Keratinocyte (primary cell): Measurements from ENCODE around the gene CAPN11. TPM values are rescaled to one million over a fixed set of nuclear protein-coding genes. Genes with fewer than 3 reads are reported as not detected.

ENCODE experiments used
- DNase-seq: peaks from one replicate; pipeline ENCODE4 v3.0.0-alpha.2; 2011; ENCODE audit warnings: low read depth, missing footprints, low spot score
- FAIRE-seq: peaks from 2 replicates; lab custom pipeline; 2011; peaks lifted over from hg19 to GRCh38; lab: Jason Lieb, UNC
- H2AFZ ChIP-seq: 2 replicates; pipeline ENCODE4 v1.6.0; 2012; ENCODE audit warnings: low read length, control low read depth, inconsistent platforms; ENCODE audit not compliant: control insufficient read depth
- H3K27ac ChIP-seq: 2 replicates; pipeline ENCODE4 v1.5.1; 2011; ENCODE audit warnings: low read length; ENCODE audit not compliant: control insufficient read depth, insufficient read depth
- H3K27me3 ChIP-seq: 3 replicates; pipeline ENCODE4 v1.6.0; 2011; ENCODE audit warnings: low read length; ENCODE audit not compliant: control insufficient read depth, insufficient read depth; ENCODE audit errors: extremely low read depth
- H3K36me3 ChIP-seq, 2 experiments: 2 replicates in 1 of 2; 3 replicates in 1 of 2; pipeline ENCODE4 v1.5.1; 2011; ENCODE audit warnings: low read length in 2 of 2, mild to moderate bottlenecking in 1 of 2; ENCODE audit not compliant: control insufficient read depth in 2 of 2, insufficient read depth in 2 of 2; ENCODE audit errors: extremely low read depth in 1 of 2
- H3K4me1 ChIP-seq: 3 replicates; pipeline ENCODE4 v1.5.1; 2011; ENCODE audit warnings: low read length; ENCODE audit not compliant: control insufficient read depth, insufficient read depth; ENCODE audit errors: extremely low read depth
- H3K4me2 ChIP-seq: 3 replicates; pipeline ENCODE4 v1.6.0; 2011; ENCODE audit warnings: low read depth, low read length; ENCODE audit not compliant: control insufficient read depth, insufficient read depth; ENCODE audit errors: extremely low read depth
- H3K4me3 ChIP-seq, 3 experiments: fragments of 200-600 bp in 1 of 3; sonication (generic) in 1 of 3; 2 replicates in 2 of 3; 3 replicates in 1 of 3; pipeline ENCODE4 v1.5.1; 2011 to 2016; ENCODE audit warnings: low read length in 3 of 3, mild to moderate bottlenecking in 3 of 3, control low read depth in 2 of 3, inconsistent platforms in 1 of 3, low read depth in 1 of 3, mixed read lengths in 1 of 3, mixed run types in 1 of 3, moderate library complexity in 1 of 3; ENCODE audit not compliant: control insufficient read depth in 2 of 3, insufficient read depth in 2 of 3; ENCODE audit errors: extremely low read depth in 1 of 3
- H3K79me2 ChIP-seq: 2 replicates; pipeline ENCODE4 v1.6.0; 2012; ENCODE audit warnings: low read length; ENCODE audit not compliant: control insufficient read depth, insufficient read depth
- H3K9ac ChIP-seq: 3 replicates; pipeline ENCODE4 v1.6.0; 2011; ENCODE audit warnings: low read length; ENCODE audit not compliant: control insufficient read depth, insufficient read depth; ENCODE audit errors: extremely low read depth
- H3K9me1 ChIP-seq: 3 replicates; pipeline ENCODE4 v1.6.0; 2011; ENCODE audit warnings: low read length; ENCODE audit not compliant: control insufficient read depth, insufficient read depth; ENCODE audit errors: extremely low read depth
- H3K9me3 ChIP-seq: 2 replicates; pipeline ENCODE4 v1.5.1; 2012; ENCODE audit warnings: low read depth, low read length; ENCODE audit not compliant: control insufficient read depth
- H4K20me1 ChIP-seq: 3 replicates; pipeline ENCODE4 v1.6.0; 2011; ENCODE audit warnings: low read length; ENCODE audit not compliant: control insufficient read depth, insufficient read depth; ENCODE audit errors: extremely low read depth
- CTCF ChIP-seq, 3 experiments: IDR thresholded peaks in 1 of 3; conservative IDR thresholded peaks in 1 of 3; optimal IDR thresholded peaks in 1 of 3; 2 replicates in 2 of 3; 3 replicates in 1 of 3; pipeline versions ENCODE3 to v1.5.1; 2011; ENCODE audit warnings: low read length in 3 of 3, mild to moderate bottlenecking in 3 of 3, moderate library complexity in 2 of 3, control low read depth in 1 of 3, inconsistent platforms in 1 of 3; ENCODE audit not compliant: insufficient read depth in 2 of 3; ENCODE audit errors: extremely low read depth in 1 of 3
- EZH2 ChIP-seq: IDR thresholded peaks from one replicate; pipeline ENCODE4 v1.6.1; 2012; ENCODE audit warnings: inconsistent platforms, mild to moderate bottlenecking, low read length, moderate library complexity
- dilution Hi-C: fragments of 300-500 bp; cut with MboI; formaldehyde crosslinking; loops from one replicate; pipeline ENCODE4 v1.7.0; 2020; ENCODE audit warnings: low sequenced_read_pairs; ENCODE audit not compliant: extremely low pct_ligation_motif_present
- polyA plus RNA-seq, 5 experiments: library from polyadenylated mRNA; depleted of rRNA in 3 of 5; stranded (reverse) in 3 of 5; stranded (forward) in 1 of 5; unstranded in 1 of 5; fragments of >200 nt; gene quantifications; 1 replicate in 1 of 5; 2 replicates in 3 of 5; 3 replicates in 1 of 5; pipeline versions ENCODE4 v1.2.1 to v1.2.3, GENCODE V29; 2011 to 2012; ENCODE audit warnings: missing spikeins in 2 of 5, low read depth in 1 of 5, low replicate concordance in 1 of 5

CAPN11 gene
- polyA plus RNA-seq, 1 donor (not counting 4 experiments of a cell fraction or from before 2014, with no cell fraction given) = not detected

- dilution Hi-C loops = no loop called here
- FAIRE-seq = no peak
- H4K20me1 ChIP-seq = no peaks in the 10 kb centered on the region
- DNase-seq = no peak
- H3K27me3 ChIP-seq = no peaks in the 10 kb centered on the region
- peaks cover 40 to 48% of the 10 kb centered on the region in 2 experiments for H3K36me3 ChIP-seq
- H3K27ac ChIP-seq = no peak overlapping the region
- H3K4me2 ChIP-seq = no peak overlapping the region
- peaks cover 27% of the 10 kb centered on the region for H3K4me1 ChIP-seq
- peaks cover 2% of the 10 kb centered on the region for H3K9me1 ChIP-seq
- no peak overlapping the region for H3K4me3 ChIP-seq
- peaks cover 69% of the 10 kb centered on the region for H3K79me2 ChIP-seq
- no peak overlapping the region for H2AFZ ChIP-seq
- no peak for TF ChIP-seq EZH2
- no peak for TF ChIP-seq CTCF (optimal IDR thresholded peaks at IDR 0.05 in 1 of 3, IDR thresholded peaks at IDR 0.05 in 1 of 3, conservative IDR thresholded peaks at IDR 0.05 in 1 of 3; ENCODE audit: extremely low read depth in 1 of 3, insufficient read depth in 2 of 3, low read length in 3 of 3)
- H3K9ac ChIP-seq = no peak overlapping the region
- no peaks in the 10 kb centered on the region for H3K9me3 ChIP-seq
Measured at GRCh38 chr6:44111434-44112417, 46.9 kb upstream of the CAPN11 start.

GRCh38 chr6:44113414-44113813 lies 45.2 kb upstream of the CAPN11 start:
- Histone ChIP-seq H3K4me2 (no peak overlapping the region), H3K4me1 (peaks cover 42% of the 10 kb centered on the region), H3K9me3 (no peaks in the 10 kb centered on the region), H3K79me2 (peaks cover 67% of the 10 kb centered on the region), H2AFZ (no peak overlapping the region), H3K27me3 (no peaks in the 10 kb centered on the region), H3K4me3 (no peak overlapping the region), H3K9me1 (peaks cover 2% of the 10 kb centered on the region), H3K36me3 (peaks cover 36 to 49% of the 10 kb centered on the region in 2 experiments), H4K20me1 (no peaks in the 10 kb centered on the region), H3K27ac (no peak overlapping the region), H3K9ac (no peak overlapping the region)
- DNase-seq (no peak), FAIRE-seq (no peak)
- dilution Hi-C loops = no loop called here
- TF ChIP-seq EZH2 = no peak
- TF ChIP-seq CTCF (optimal IDR thresholded peaks at IDR 0.05 in 1 of 3, IDR thresholded peaks at IDR 0.05 in 1 of 3, conservative IDR thresholded peaks at IDR 0.05 in 1 of 3; ENCODE audit: extremely low read depth in 1 of 3, insufficient read depth in 2 of 3, low read length in 3 of 3) = peak; percentile 16 to 26 (median 20)
